Stimulated activated CD8-positive, alpha-beta memory T cell treated with anti-CD3 and anti-CD28 coated beads, Interleukin-4, amount 100 ng/mL, for 48 hours (primary cell): ENCODE measurements around the gene AAR2.

Experiments
- DNase-seq: peaks from one replicate; pipeline ENCODE4 v3.0.0-alpha.2; 2020

Gene AAR2

GRCh38 chr20:36235892-36236785 lies at the start of gene AAR2:
AAR2 (plus strand) TSS chr20:36236478; CDS start chr20:36239869, 3,391 bp downstream.
- peak; percentile 88 for DNase-seq

GRCh38 chr20:36193977-36194712 lies 42.1 kb upstream of the AAR2 start:
- DNase-seq = no peak

- DNase-seq = no peak
These were observed 39.6 kb upstream of the AAR2 start for GRCh38 chr20:36196676-36197075.

GRCh38 chr20:36197271-36197670 lies 39.0 kb upstream of the AAR2 start:
- no peak for DNase-seq

GRCh38 chr20:36199345-36200257 lies 36.7 kb upstream of the AAR2 start:
- DNase-seq = peak; percentile 91

GRCh38 chr20:36200451-36200850 lies 35.8 kb upstream of the AAR2 start:
- no peak for DNase-seq

- no peak for DNase-seq
These were observed 35.1 kb upstream of the AAR2 start for GRCh38 chr20:36201198-36201597.

GRCh38 chr20:36202891-36203338 lies 33.4 kb upstream of the AAR2 start:
- peak; percentile 87 for DNase-seq

GRCh38 chr20:36203861-36204260 lies 32.4 kb upstream of the AAR2 start:
- no peak for DNase-seq

GRCh38 chr20:36205026-36205425 lies 31.3 kb upstream of the AAR2 start:
- DNase-seq = no peak

- no peak for DNase-seq
These were observed 30.2 kb upstream of the AAR2 start for GRCh38 chr20:36206068-36206467.

GRCh38 chr20:36206641-36207040 lies 29.6 kb upstream of the AAR2 start:
- no peak for DNase-seq

GRCh38 chr20:36207602-36208001 lies 28.7 kb upstream of the AAR2 start:
- no peak for DNase-seq

- DNase-seq = no peak
These were observed 28.0 kb upstream of the AAR2 start for GRCh38 chr20:36208257-36208656.

- DNase-seq = no peak
These were observed 25.7 kb upstream of the AAR2 start for GRCh38 chr20:36210436-36211021.

GRCh38 chr20:36213362-36213761 lies 22.9 kb upstream of the AAR2 start:
- no peak for DNase-seq

- DNase-seq = no peak
These were observed 21.5 kb upstream of the AAR2 start for GRCh38 chr20:36214684-36215256.

- no peak for DNase-seq
These were observed 20.5 kb upstream of the AAR2 start for GRCh38 chr20:36215778-36216177.

GRCh38 chr20:36216314-36217025 lies 19.8 kb upstream of the AAR2 start:
- no peak for DNase-seq

GRCh38 chr20:36217226-36217625 lies 19.1 kb upstream of the AAR2 start:
- no peak for DNase-seq

- DNase-seq = no peak
These were observed 17.8 kb upstream of the AAR2 start for GRCh38 chr20:36218380-36219064.
